NCI-H774 (cell line): ENCODE measurements around the gene IP6K2.

Source experiments
- DNase-seq: peaks from one replicate; lab custom pipeline; 2025; lab: John Stamatoyannopoulos, UW

Gene IP6K2

DNA sequence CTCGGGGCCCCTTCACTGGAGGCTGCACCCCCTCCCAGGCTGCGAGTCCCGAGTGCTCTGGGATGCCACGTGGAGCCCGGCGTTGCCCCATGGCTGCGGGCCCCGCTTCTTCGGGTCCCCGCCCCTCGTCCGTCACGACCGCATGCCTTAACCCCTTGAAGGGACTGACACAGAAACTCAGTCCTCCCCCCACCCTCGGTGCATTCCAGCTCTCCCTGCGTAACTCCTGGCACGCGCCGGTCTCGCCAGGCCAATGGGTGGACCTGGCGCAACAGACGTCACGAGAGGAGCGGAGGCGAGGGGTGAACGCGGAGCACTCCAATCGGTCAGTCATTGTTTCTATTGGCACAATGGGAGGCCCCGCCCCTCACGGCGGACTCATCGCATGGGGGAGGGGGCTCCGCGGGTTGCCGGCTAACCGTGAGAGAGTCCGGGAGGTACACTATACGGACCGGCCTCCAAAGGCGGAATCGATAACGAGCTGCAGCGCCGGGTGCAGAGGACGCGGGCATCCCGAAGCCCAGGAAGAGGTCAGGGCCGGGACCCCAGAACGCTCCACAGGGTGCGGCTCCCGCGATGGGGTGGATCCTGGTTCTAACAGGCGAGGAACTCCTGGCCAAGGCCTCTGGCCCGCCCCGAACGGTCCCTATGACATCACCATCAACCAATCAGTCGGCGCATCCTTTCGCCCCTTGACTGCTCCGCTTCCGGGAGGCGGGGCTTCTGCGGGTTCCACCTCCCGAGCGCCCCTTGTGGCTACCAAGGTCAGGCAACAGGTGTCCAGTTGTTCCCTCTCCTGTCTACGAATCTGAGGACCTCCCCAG, 53.3 kb downstream of the IP6K2 start:
- DNase-seq: peak; percentile 89

DNA sequence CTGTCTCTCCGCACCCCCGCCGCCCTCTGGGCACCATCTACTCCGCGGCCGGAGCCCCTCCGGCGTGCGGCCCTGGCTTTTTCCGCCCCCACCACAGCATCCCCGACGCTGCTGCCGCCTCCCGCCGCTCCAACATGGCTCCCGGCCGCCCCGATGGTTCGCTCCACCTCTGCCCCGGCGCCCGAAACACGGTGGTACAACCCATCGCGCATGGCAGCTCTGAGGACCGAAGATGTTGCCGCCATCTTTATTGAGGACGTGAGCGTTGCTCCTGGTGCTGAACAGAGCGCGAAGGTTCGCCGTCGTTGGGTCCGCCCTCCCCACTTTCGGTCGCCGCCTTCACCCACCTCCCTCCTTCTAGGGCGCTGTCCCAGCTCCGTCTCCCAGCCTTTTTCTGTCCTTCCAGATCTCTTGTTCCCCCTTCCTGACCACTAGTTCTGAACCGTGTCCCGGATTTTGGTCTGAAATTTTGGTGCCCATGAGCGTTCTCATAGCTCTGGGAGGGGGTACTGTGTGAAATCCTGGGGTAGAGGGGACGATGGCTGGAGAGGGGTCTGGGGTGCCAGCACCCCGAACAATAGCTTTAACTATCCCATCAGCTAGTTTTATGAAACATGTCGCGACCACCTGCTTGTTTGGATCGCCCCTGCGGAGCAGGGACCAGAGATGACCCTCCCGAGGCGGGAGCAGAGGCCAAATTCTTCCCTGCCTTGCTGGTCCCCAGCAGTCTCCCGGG, 54.1 kb downstream of the IP6K2 start, which contains the start of gene CELSR3:
TSS of gene CELSR3 (minus strand) at position 134 of the 736 bp plus-strand sequence. CDS start 252 bp downstream, outside the sequence.
- DNase-seq: peak; percentile 70

DNA sequence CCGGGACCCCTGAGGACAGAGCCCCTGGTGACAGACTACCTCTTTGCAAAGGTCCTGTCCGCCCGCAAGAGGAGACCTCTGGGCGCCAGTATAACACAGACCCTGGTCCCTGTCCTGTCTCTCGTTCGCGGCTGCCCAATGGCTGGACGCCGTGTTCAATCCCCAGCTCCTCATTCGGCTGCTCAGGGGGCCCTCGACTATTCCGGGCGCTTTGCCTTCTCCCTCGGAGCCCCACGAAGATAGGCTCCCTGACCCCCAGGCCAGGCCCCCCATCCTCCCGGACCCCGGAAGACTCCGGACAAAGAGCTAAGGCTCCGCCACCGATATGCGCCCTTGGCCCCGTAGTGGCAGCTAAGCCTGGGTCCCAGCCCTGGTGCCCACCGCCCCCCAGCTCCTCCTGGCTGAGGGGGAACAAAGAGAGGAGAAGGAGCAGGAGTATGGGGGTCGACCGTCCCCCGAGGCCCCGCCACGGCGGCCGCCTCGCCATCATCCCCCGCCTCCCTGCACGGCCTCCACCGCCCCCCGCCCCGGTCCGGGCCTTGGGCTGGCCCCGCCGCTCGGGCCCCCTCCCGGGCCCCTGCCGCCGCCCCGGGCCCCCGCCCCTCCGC, 54.8 kb downstream of the IP6K2 start:
- DNase-seq: no peak

DNA sequence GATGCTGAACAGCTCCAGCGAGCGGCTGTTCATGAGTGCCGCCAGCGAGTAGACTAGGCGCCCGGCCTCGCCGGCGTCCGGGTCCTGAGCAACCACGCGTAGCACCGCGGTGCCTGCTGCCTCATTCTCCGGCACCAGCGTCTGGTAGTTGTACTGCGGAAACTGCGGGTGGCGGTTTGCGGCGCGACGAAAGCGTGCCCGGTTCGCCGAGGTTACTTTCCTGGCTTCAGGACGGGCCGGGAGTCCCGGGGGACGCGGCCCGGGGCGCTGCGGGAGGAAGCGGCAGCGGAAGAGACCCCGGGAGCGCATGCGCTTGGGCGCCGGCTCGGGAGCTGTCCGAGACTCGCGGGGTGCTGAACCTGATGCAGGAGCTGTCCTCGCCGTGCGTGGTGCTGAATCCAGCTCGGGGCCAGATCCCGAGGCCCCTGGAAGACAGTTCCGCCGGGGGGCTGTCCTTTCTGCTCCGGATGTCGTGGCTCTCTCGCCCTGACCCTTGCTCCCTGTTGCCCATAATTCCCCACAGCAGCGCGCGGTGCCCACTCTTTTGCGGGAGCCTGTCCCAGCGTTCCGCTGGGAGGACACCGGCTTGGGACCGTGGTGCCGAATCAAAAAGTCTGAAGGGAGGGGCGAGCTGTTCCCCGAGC, 55.4 kb downstream of the IP6K2 start:
- no peak for DNase-seq

DNA sequence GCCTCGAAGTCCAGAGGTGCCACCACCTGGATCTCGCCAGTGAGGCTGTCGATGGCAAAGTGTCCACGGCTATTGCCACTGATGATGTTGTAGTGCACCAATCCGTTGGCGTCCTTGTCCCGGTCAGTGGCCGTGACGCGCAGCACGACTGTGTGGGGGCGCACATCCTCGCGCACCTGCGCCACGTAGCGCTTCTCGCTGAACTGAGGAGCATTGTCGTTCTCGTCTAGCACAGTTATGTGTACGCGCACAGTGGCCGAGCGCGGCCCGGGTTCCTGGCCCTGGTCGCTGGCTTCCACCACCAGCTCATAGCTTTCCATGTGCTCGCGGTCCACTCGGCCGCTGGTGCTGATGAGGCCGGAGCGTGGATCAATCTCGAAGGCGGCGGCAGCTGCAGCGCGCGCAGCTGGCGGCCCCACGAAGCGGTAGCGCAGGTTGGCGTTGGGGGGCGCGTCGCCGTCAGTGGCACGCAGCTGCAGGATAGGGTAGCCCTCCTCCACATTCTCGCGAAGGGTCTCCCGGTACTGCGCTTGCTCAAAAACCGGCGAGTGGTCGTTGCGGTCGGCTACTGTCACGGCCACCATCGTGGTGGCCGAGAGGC, 56.1 kb downstream of the IP6K2 start:
- no peak for DNase-seq

DNA sequence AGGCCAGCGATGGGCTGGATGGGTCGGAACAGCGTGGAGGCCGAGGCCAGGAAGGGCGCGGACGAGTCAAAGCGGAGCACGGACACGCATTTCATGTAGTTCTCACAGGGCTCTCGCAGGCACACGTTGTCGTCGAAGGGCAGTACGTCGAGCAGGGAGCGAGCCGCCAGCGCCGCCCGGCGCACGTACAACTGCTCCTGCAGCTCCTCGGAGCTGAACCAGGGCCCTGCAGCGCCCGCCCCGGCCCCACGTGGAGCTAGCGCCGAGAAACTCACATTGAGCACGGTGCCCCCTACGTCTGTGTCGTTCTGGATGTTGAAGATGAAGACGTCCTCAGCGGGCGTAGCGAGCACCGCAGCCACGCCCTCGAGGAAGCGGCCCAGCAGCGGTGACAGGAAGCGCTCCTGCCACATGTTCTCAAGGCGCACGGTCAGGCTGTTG, 60.2 kb downstream of the IP6K2 start:
- DNase-seq: no peak

DNA sequence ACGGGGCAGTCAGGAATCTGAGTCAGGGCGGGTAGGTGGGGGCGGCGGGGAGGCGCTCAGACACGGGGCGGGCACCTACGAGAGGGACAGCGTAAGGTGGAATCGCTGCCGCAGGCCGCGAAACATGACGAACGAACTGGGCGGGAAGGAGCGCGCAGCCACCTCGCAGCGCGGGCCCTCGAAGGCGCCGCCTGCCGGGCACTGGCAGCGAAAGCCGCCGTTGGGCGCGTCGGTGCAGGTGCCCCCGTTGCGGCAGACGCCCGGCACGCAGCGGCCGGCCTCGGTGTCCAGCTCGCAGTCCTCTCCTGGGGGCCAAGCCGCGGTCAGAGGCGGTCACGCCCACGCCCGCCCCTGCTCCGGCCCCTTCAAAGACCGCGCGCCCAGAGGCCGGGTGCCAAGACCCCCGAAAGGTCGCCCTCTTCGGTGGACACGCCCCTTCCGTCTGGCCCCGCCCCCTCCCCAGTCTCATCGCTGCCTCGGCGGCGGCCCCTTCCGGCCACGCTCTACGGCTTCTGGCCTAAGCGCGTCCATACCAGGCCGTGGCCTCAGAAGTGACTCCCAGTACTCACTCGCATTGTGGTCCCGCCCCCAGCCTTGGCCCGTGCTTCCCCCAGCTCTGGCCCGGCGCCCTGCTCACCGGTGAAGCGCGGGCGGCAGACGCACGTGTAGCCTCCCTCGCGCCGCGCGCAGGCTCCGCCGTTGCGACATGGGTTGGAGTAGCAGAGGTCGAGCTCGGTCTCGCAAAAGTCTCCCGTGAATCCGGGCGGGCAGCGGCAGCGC, 60.8 kb downstream of the IP6K2 start:
- no peak for DNase-seq

DNA sequence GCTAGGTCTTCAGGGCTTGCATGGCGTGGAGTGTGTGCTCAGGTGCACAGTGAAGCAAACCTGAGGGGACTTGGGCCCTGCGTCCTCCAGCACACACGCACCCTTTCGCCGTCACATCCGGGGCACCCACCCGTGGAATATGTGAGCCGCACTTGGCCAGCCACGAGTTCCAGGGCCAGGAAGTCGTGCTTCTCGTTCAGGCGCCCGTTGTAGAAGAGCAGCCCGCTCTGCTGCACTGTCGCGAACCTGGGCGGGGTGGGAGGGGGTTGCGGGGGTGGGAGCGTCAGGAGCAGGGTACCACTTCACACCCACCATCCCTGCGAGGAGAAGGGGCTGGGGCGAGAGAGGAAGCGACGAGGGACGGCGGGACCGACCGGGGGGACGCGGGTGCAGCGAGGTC, 61.4 kb downstream of the IP6K2 start:
- DNase-seq: no peak

DNA sequence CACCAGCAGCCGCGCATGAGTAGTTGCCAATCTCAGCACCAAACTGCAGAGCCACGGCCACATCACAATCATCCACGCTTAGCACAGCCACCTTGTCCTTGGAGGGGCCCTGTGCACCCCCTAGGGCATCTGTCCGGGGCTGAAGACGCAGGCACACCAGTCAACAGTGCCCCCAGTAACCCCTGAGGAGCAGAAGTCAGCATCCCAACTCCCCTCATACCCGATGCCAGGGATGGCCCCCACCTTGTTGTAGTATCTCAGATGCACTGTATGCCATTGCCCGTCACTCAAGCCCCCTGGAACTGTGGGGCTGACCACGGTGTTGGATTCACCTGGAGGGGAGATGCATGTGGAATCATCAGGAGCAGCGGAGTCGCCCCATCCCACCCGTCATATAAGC, 62.0 kb downstream of the IP6K2 start:
- DNase-seq: no peak

DNA sequence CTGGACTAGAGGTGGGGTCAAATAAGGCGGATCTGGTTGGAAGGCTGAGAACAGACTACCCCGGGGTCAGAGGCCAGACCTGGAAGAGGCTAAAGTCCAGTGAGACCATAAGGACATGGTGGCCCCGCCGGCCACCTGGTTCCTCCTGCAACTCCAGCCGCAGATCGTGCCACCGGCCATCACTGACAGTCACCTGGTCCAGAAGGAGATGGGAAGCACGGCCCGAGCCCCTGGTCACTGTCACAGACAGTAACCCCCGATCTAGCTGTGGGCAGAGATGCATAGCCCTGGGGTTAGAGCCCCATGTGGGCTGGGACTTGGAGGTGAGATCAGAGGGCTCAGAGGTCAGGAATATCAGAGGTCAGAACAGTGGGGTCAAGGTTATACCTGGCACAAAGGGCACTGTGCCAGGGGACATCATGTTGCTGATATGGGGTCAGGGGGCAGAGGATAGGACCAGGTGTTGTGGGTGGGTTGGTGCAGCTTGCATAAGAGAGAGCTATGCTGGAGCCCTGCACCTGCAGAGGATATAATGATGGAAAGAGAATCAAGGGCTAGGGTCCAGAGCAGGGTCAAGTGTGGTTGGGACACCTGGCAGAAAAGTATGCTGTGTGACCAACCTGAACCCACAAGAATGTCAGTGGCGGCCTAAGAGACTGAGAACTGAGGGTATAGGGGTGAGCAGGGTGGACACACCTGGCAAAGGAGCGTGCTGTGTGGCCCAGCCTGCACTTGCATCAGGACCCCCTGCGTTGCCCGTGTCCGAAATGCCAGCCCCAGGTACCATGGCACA, 63.9 kb downstream of the IP6K2 start:
- no peak for DNase-seq

DNA sequence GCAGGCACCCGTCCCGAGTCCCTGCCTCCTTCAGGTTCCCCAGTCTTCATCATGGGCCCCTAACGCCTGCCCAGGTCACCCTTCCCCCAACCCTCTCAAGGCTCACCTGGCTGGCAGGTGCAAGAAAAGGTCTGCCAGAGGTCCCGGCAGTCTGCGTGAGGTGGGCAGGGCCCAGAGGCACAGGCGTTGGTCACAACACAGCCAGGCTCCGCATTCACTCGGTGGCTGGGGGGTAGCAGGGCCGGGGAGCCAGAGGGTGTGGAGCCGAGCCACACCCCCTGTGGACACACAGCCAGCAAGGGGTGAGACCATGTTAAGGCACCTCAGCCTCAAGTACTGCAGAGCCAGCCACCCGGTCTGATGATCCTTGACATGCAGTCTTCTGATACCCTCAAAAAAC, 65.2 kb downstream of the IP6K2 start:
- DNase-seq: no peak

DNA sequence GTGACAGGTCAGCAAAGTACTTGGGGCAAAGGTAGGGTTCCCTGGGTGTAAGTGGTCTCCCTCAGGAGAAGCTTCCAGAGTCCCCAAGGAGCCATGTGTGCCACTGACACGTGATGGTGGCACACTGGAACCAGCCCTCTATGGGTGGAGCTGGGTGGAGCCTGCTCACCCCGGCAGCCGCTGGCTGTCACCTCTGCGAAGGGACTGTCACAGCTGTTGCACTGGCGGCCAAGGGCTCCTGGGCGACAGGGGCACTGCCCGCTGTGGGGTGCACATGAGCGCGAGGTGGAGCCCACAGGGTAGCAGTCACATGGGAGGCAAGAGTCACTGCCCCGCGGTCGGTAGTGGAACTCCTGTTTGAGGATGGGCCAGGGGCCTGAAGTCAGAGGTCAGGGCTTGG, 66.3 kb downstream of the IP6K2 start:
- DNase-seq: no peak

DNA sequence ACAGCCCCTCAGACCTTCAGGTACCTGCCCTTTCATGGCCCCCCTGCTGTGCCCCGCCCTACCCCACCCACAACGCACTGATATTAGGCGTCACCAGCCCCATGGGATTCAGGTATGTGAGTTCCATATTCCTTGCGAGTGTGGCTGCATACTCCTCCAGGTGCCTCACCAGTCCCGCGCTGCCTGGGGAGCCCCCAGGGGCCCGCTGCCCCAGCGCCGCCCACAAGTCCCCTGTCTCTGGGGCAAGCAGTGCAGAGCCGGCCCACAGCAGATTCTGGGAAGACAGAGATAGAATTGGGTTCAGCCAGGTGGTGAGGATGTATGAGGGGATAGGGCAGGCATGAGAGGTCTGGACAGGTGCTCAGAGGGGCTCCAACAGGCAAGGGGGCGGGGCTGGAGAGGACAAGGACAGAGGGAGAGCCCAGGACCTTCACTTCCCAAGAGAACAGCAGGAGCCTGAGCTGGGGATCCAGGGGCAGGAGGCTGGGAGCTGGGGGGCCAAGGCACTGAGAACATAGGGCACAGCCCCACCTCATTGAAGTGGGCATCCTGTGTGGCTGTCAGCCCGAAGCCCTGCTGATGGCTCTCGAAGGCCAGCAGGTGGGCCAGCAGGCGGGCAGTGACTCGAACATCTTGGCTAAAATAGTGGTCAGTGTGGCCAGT, 68.7 kb downstream of the IP6K2 start:
- DNase-seq: no peak

DNA sequence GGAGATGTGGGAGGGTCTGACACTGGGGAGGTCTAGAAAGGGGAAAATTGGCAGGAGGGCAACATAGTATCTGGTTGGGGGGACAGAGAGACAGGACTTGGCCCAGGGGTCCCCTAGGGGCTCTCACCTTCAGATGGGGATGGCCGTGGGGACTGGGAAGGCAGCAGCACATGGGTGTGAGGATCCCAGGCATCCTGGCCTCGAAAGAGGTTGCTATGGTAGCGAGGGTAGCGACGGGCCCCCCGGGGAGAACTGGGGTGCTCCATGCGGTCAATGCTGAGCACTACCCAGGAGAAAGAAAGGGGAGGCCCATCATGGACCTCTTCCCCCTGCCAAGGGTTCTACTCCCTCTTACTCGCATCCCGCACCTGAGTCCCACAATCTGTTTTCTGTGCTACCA, 69.3 kb downstream of the IP6K2 start:
- no peak for DNase-seq

DNA sequence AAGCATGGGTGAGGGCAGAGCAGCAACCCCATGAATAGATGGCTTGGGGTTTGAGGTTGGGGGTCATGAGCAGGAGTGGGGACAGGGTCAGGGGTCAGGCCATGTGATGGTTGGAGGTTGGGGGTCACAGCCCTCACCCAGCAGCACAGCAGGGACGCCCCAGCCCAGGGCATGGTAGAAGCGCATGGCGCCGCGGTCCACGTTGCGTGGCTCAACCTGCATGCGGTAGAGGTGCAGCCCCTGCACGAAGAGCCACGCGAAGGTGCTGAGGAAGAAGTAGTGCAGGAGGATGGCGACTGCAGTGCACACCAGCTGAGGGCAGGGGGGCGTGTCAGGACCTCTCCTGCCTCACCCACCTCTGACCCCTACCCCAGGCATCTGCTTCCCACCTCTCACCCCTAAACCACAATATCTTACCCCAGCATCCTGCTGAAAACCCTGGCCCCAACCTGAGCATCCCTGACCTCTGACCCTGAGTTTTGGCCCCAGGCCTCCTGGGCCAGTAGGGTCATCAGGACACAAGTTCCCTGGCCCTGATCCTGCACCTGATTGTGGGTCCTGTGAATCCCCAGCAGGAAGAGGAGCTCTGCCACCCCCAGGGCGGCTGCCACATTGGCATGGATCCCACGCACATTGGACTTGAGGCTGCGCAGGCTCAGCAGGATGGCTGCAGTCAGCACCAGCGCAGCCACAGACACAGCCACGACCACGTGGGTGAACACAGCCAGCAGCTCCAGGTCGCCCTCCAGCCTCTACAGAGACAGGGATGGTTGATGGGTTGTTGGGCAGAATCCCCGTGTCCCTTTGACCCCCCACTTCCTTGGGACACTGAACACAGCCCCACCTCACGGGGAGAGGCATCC, 71.9 kb downstream of the IP6K2 start:
- no peak for DNase-seq

DNA sequence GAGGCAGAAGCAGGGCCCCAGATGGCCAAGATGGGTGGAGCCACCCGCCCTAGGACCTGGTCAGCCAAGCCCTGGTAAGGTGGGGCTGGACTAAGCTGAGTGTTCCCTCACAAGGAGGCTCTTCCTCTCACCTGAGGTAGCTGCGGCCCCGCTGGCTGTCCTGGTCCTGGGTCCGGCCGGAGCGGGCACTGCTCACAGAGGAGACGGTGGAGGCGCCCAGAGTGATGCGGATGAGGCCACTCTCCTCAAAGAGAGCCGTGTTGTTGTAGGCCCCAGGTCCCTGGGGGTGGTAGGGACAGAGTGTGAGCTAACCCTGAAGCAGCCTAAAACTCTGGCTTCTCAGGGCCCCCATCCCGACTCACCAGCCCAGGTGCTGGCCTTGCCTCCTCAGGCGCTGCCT, 74.4 kb downstream of the IP6K2 start:
- DNase-seq: no peak

DNA sequence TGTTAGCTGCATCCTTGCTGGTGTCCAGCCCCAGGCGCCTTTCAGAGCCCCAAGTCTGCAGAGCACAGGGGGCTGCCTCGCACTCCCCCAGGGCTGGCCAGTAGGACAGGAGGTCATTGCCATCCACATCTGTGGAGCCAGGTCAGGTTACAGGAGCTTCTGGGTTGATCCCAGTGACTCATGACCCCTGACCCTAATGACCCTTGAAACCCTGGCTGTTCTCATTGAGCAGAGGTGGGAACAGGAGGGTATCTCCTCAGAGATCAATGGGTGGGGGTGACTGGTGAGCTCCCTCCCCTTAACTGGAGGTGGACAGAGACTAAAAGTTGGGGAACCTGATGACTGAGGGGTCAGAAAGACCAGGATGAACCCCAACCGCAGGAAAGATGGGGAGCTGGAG, 75.6 kb downstream of the IP6K2 start:
- no peak for DNase-seq

DNA sequence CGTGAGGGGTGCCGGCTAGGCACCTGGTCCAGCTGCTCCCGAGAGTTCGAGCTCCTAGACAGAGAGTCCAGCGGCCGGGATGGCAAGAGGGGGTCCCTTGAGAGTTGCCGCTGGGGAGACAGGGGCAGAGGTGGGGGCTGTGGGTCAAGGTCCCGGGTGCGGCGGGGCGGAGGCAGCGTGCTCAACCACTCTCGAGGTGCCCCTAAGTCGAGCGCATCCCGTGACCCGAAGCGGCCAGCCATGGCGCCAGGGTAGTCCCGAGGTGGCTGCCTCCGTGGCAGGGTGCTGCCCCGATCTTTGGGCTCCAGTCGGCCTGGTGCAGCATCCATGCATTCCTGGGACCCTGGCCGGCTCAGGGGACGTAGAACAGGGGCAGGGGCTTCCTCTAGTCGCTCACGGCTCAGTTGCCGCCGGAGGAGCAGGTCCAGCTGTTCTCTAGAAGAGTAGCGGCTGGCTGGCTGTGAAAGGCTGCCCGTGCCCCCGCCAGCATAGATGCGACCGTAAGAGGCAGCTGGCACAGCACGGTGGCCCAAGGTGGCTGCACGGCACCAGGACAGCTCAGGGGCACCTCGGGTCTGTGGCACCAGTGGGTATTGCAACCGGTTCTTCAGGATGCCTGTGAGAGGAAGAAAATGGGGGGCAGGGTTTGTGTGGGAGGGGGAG, 76.9 kb downstream of the IP6K2 start:
- no peak for DNase-seq
